Hematopoietic multipotent progenitor cell treated with erythropoietin and hydrocortisone succinate and interleukin-3 and kit ligand, for 8 days (in vitro differentiated cells): ENCODE data around the gene NDUFA7.

ENCODE experiments used
- DNase-seq: peaks from one replicate; pipeline ENCODE4 v3.0.0-alpha.2; 2015

The NDUFA7 gene

GRCh38 chr19:8261347-8261746, 59.8 kb downstream of the NDUFA7 start:
- DNase-seq, result no peak
